ENCODE measurements around the gene BAZ1A. TPM values are rescaled to one million over a fixed set of nuclear protein-coding genes. Genes with fewer than 3 reads are reported as not detected.

Gene BAZ1A
- total RNA-seq, 4 donors from 2014 or later = 16.7 to 29.8 (median 28.4) TPM

GRCh38 chr14:34776611-34777010 is 98.5 kb downstream of the BAZ1A start:
- TF ChIP-seq CTCF (IDR thresholded peaks at IDR 0.05) (no peak), POLR2A (IDR thresholded peaks at IDR 0.05) (no peak)
- DNase-seq = no peak
- intact Hi-C loops (cut with DNase I) = no loop called here
- H3K36me3 ChIP-seq = peaks cover 0 to 6% of the 10 kb centered on the region in 2 donors
- H3K27ac ChIP-seq = no peak overlapping the region
- H3K4me1 ChIP-seq = no peaks in the 10 kb centered on the region
- H3K9me3 ChIP-seq = no peaks in the 10 kb centered on the region
- no peaks in the 10 kb centered on the region for H3K27me3 ChIP-seq
- WGBS, 2 donors = 95% methylated on average over 1 of the region's 1 CpG
- H3K4me3 ChIP-seq (replicated peaks in 1 of 3) = no peak overlapping the region

- DNase-seq = no peak
- no peak for TF ChIP-seq POLR2A (IDR thresholded peaks at IDR 0.05)
- TF ChIP-seq CTCF (IDR thresholded peaks at IDR 0.05) = no peak
- WGBS, 2 donors = 90 to 94% methylated on average over 4 of the region's 4 CpGs
- Histone ChIP-seq H3K9me3 (no peaks in the 10 kb centered on the region), H3K4me1 (no peaks in the 10 kb centered on the region), H3K4me3 (replicated peaks in 1 of 3) (no peak overlapping the region), H3K27me3 (no peaks in the 10 kb centered on the region), H3K36me3 (peaks cover 0 to 6% of the 10 kb centered on the region in 2 donors), H3K27ac (no peak overlapping the region)
- intact Hi-C loops (cut with DNase I) = no loop called here
These were observed 99.2 kb downstream of the BAZ1A start for GRCh38 chr14:34775922-34776321.

- WGBS, 2 donors = 88 to 92% methylated on average over 2 of the region's 2 CpGs
- intact Hi-C loops (cut with DNase I) = no loop called here
- H3K9me3 ChIP-seq = no peaks in the 10 kb centered on the region
- H3K27me3 ChIP-seq = no peaks in the 10 kb centered on the region
- DNase-seq = no peak
- no peaks in the 10 kb centered on the region for H3K4me1 ChIP-seq
- H3K4me3 ChIP-seq (replicated peaks in 1 of 3) = no peak overlapping the region
- H3K36me3 ChIP-seq = peaks cover 0 to 6% of the 10 kb centered on the region in 2 donors
- H3K27ac ChIP-seq = no peak overlapping the region
- TF ChIP-seq POLR2A (IDR thresholded peaks at IDR 0.05) (no peak), CTCF (IDR thresholded peaks at IDR 0.05) (no peak)
These were observed 99.8 kb downstream of the BAZ1A start for GRCh38 chr14:34775342-34775741.

- H3K9me3 ChIP-seq = no peaks in the 10 kb centered on the region
- TF ChIP-seq POLR2A (IDR thresholded peaks at IDR 0.05) (no peak), CTCF (IDR thresholded peaks at IDR 0.05) (no peak)
- H3K4me3 ChIP-seq (replicated peaks in 1 of 3) = no peak overlapping the region
- H3K27ac ChIP-seq = no peak overlapping the region
- no peak for DNase-seq
- intact Hi-C loops (cut with DNase I) = no loop called here
- H3K4me1 ChIP-seq = no peaks in the 10 kb centered on the region
- H3K27me3 ChIP-seq = no peaks in the 10 kb centered on the region
- WGBS, 2 donors = 97 to 100% methylated on average over 1 of the region's 1 CpG
- H3K36me3 ChIP-seq = peaks cover 0 to 2% of the 10 kb centered on the region in 2 donors
These were observed 104.3 kb downstream of the BAZ1A start for GRCh38 chr14:34770901-34771300.

GRCh38 chr14:34766606-34767005 is 108.6 kb downstream of the BAZ1A start:
- Histone ChIP-seq H3K36me3 (peaks cover 13 to 18% of the 10 kb centered on the region in 2 donors), H3K27me3 (no peaks in the 10 kb centered on the region), H3K4me1 (no peaks in the 10 kb centered on the region), H3K9me3 (no peaks in the 10 kb centered on the region), H3K4me3 (replicated peaks in 1 of 3) (no peak overlapping the region), H3K27ac (no peak overlapping the region)
- 84 to 91% methylated on average over 2 of the region's 2 CpGs for WGBS, 2 donors
- intact Hi-C loops (cut with DNase I) = no loop called here
- TF ChIP-seq POLR2A (IDR thresholded peaks at IDR 0.05) = no peak
- TF ChIP-seq CTCF (IDR thresholded peaks at IDR 0.05) = no peak
- DNase-seq = no peak
